ENCODE measurements around the gene GPR78.
A peak's percentile ranks its signal among the peaks of the same experiment; 100 is the strongest.

GPR78 gene

DNA sequence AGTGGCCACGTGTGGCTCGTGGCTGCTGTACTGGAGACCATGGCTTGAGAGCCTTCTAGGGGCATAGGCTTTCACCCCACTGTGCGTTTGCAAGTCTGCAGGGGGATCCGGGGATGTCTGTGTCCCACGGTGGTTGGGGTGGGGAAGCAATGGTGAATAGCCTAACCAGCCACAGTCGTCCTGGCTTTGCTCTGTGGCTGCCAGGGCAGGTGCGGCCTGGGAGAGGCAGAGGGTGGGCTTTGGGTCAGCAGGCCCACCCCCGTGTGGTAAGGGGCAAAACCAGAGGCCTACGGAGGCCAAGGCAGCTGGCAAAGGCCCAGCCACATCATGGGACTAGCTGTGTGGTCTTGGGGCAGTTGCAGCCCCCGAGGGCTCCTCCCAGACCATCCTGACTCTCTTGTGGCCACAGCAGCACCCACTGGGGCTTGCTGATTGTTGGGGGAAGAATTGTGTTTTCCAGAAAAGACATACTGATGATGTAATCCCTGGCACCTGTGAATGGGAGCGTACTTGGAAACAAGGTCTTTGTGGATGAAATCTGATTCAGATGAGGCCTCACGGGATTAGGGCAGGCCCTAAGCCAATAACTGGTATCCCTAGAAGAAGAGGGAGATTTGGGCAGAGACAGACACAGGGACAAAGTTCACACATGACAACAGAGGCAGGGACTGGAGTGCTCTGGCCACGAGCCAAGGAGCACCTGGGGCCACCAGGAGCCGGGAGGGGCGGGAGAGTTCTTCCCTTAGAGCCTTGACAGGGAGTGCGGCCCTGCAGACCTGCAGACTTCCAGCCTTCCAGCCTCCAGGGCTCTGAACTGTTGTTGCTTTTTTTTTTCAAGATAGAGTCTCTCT, 15.3 kb downstream of the GPR78 start:
- Mint-ChIP-seq H3K27me3 (peaks cover 46% of the 10 kb centered on the region), H3K27ac (peak overlapping the region in 1 of 2 donors; percentile 48), H3K4me3 (no peak overlapping the region), H3K9me3 (no peaks in the 10 kb centered on the region), H3K4me1 (no peaks in the 10 kb centered on the region)
- ATAC-seq = no peak
- no peak for DNase-seq

DNA sequence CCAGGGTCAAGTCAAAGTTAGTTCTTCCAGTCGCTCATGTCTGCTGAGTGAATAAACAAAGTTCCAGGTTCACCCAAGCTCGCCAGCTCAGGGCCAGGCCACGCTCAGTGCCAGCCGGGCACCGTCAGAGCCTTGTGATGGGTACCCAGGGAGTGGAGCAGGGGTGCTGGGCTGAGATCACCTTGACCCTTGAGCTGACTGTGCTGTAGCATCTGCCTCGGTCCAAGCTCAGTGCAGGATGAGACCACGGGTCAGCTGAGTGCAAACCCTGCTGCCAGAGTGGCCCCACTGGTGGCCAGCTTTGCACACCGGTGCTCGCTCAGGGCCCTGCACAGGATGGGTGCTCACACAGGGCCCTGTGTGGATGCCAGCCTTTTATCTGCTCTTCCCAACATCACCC, 16.7 kb downstream of the GPR78 start:
- H3K4me1 Mint-ChIP-seq = no peaks in the 10 kb centered on the region
- peaks cover 32% of the 10 kb centered on the region for H3K27me3 Mint-ChIP-seq
- H3K27ac Mint-ChIP-seq = no peak overlapping the region
- ATAC-seq = no peak
- no peak for DNase-seq
- H3K9me3 Mint-ChIP-seq = no peaks in the 10 kb centered on the region
- H3K4me3 Mint-ChIP-seq = no peak overlapping the region

DNA sequence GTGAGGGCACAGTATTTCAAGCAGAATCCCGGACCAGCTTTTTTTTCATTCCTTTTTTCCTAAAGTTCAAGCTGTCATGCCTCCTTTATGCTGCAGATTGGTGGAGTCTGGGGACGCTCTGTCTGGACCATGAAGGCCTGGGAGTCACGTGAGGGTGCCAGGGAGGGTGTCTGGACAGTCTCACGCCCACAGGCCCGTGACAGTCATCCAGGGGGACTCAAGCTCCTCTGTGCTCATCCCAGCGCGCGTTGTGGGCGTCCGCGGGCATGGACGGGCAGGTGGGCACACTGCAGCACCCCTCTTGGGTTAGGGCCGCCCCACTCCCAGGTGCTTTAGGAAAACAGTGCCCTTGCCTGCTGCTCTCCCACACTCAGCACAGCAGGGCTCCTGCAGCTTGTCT, 17.1 kb downstream of the GPR78 start:
- no peak overlapping the region for H3K4me3 Mint-ChIP-seq
- H3K4me1 Mint-ChIP-seq = no peaks in the 10 kb centered on the region
- DNase-seq (no peak), ATAC-seq (no peak)
- H3K9me3 Mint-ChIP-seq = no peaks in the 10 kb centered on the region
- H3K27me3 Mint-ChIP-seq = peaks cover 31% of the 10 kb centered on the region
- no peak overlapping the region for H3K27ac Mint-ChIP-seq

DNA sequence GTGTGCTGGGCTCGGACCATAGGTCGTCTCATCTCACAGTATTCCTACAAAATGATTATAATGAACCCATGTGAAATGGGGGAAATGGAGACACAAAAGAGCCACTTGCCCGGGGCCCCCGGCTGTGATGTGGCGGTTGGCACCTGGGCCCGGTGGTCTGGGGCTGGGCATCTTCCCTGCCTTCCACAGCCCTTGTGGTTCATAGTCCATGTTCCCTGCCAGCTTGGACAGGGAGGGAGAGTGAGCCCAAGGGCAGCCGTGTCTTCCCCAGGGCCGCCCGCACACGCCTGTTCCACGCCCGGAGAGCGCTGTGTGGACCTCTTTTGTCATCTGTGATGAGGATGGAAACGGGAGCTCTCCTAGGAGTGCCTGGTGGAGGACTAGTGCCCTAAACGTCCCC, 17.6 kb downstream of the GPR78 start:
- ATAC-seq (no peak), DNase-seq (no peak)
- Mint-ChIP-seq H3K4me1 (no peaks in the 10 kb centered on the region), H3K27me3 (peaks cover 33% of the 10 kb centered on the region), H3K9me3 (no peaks in the 10 kb centered on the region), H3K27ac (no peak overlapping the region), H3K4me3 (no peak overlapping the region)

DNA sequence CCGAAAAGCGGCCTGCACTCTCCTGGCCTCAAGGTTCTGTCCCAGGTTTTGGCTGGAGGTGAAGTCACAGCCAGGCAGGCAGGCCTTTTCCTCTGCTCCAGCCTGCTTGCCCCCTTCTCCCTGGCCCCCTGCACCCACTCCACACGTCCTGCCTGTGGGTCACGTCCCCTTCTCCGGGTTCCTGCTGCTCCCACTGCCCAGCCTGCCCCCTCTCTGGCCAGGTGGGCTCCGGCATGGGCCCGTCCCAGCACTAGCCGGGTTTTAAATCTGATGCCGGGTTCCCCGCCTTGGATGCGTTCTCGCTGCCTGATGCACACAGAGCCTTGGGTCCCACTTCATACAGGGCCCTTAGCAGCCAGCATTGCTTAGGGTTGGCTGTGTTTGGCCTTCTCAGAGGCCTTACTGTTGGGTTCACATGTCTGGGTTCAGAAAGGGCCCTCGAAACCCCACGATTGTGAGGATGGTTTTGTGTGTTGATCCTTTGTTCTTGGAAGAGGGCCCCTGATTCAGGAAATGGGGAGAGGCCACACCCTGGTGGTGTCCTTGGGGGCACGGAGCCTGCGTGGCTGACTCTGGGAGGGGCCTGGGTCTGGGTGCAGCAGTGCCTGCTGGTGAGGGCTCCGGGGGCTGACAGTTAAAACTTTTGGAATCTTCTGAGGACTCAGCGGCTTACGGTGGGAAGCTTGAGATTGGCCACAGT, 18.3 kb downstream of the GPR78 start:
- DNase-seq (no peak), ATAC-seq (no peak)
- no peak overlapping the region for H3K4me3 Mint-ChIP-seq
- no peaks in the 10 kb centered on the region for H3K9me3 Mint-ChIP-seq
- peaks cover 26% of the 10 kb centered on the region for H3K27me3 Mint-ChIP-seq
- no peaks in the 10 kb centered on the region for H3K4me1 Mint-ChIP-seq
- H3K27ac Mint-ChIP-seq = no peak overlapping the region

DNA sequence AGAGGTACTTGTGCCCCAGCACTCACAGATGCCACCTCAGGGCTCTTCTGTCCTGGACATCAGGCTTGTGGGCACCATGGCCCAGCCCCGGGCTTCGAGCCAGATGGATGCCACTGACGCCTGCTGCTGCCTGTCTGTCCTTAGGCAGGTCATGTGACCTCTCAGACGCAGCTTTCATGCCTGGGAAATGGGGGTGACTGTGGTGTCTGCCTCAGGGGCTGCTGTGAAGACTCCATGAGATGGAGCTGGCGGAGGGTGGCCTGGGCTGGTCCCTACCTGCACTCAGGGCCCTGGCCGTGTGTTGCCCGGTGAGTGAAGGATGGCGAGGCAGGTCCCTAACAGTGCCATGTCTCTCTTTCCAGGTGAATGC, 18.9 kb downstream of the GPR78 start:
- H3K4me1 Mint-ChIP-seq = no peaks in the 10 kb centered on the region

DNA sequence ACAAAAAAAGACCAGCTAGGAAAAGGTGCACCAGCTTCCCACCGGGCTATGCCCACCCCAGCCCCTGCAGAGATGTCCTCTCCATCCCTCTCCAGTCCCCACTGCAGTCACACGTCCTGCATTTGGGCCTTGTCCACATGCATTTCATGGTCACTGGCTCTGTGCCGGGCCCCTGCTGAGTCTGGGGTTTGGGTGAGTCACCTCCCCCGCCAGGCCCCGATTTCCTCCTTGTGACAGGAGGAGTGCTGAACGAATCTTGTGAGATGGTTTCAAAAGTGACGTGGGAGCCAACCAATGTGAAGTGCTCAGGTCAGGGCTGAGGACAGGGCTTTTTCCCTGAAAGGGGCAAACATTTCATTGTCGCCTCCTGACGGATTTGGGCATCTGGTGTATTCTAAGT, 19.5 kb downstream of the GPR78 start:
- ATAC-seq (no peak), DNase-seq (no peak)
- Mint-ChIP-seq H3K9me3 (no peaks in the 10 kb centered on the region), H3K4me1 (no peaks in the 10 kb centered on the region), H3K27ac (no peak overlapping the region), H3K4me3 (no peak overlapping the region), H3K27me3 (peaks cover 15% of the 10 kb centered on the region)

More for the DNA sequence above, 18.9 kb downstream of the GPR78 start:
- Mint-ChIP-seq H3K9me3 (no peaks in the 10 kb centered on the region), H3K27ac (no peak overlapping the region), H3K4me3 (no peak overlapping the region), H3K27me3 (peaks cover 21% of the 10 kb centered on the region)
- DNase-seq (no peak), ATAC-seq (no peak)

DNA sequence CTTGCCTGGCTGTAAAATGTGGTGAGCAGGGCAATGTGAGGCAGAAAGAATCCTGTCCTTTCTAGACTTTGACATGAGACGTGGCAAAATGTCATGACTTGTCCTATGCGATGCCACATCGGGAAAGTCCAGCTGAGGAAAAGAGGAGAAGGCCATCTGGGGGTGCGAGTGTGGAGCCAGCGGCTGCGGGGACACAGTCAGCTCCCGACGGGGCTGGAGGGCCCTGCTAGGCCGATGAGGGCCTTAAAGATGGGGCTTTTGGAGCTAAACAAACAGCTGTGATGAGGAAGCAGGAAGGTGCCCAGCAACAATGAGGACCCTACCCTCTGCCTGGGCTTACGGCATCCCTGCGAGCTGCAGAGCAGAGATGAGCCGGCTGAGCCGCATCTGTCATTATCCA, 20.1 kb downstream of the GPR78 start:
- Mint-ChIP-seq H3K27ac (no peak overlapping the region), H3K9me3 (no peaks in the 10 kb centered on the region), H3K27me3 (peaks cover 14% of the 10 kb centered on the region), H3K4me3 (no peak overlapping the region), H3K4me1 (no peaks in the 10 kb centered on the region)
- ATAC-seq (no peak), DNase-seq (no peak)

DNA sequence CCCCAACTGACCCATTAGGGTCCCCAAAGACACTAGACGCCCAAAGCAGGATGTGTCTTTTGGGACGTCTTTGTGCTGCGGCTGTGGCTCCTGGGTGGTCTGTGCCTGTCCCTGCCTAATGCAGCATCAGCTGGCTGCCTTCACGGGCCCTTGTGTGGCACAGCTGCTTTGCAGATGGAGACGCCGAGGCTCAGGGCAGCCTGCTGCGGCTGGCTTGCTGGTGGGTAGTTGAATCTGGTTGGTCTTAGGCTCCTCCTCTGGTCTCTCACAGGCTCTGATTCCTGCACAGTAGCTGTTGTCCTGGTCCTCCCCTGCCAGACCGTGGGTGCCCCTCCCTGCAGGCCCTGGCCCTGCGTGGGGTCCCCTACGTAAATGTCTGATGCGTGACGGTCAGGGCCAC, 20.5 kb downstream of the GPR78 start:
- Mint-ChIP-seq H3K4me1 (no peaks in the 10 kb centered on the region), H3K4me3 (no peak overlapping the region), H3K9me3 (no peaks in the 10 kb centered on the region), H3K27ac (no peak overlapping the region), H3K27me3 (peaks cover 14% of the 10 kb centered on the region)
- ATAC-seq = no peak
- no peak for DNase-seq

DNA sequence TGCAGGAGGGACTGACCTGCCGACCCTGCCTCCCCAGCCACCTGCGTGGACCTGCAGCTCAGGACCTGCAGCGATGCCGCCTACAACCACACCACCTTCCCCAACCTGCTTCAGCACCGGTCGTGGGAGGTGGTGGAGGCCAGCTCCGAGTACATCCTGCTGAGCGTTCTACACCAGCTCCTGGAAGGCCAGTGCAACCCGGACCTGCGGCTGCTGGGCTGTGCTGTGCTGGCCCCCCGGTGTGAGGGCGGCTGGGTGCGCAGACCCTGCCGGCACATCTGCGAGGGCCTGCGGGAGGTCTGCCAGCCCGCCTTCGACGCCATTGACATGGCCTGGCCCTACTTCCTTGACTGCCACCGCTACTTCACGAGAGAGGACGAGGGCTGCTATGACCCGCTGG, 20.9 kb downstream of the GPR78 start:
- ATAC-seq (no peak), DNase-seq (no peak)
- no peak overlapping the region for H3K27ac Mint-ChIP-seq
- no peak overlapping the region for H3K4me3 Mint-ChIP-seq
- peaks cover 14% of the 10 kb centered on the region for H3K27me3 Mint-ChIP-seq
- no peaks in the 10 kb centered on the region for H3K9me3 Mint-ChIP-seq
- H3K4me1 Mint-ChIP-seq = no peaks in the 10 kb centered on the region

DNA sequence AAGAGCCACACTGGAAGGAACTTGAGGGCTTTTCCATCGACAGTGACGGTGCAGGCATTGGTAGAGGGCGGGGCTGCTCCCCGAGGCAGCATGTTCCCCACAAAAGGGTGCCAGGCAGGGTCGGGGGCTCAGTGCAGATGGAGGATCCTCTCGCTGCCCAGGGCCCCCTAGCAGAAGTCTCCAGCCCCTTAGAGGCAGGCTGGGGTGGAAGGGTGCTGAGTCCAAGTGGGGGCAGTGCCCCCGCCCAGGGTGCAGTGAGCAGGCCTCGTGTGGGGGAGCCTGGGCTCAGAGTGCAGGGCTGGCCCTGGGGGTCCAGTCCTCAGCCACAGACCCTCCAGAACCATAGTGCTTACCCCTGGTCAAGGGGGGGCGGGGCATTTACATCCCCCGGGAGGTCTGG, 21.4 kb downstream of the GPR78 start:
- Mint-ChIP-seq H3K27me3 (peaks cover 14% of the 10 kb centered on the region), H3K9me3 (no peaks in the 10 kb centered on the region), H3K27ac (no peak overlapping the region), H3K4me3 (no peak overlapping the region), H3K4me1 (no peaks in the 10 kb centered on the region)
- ATAC-seq (peak; percentile 29), DNase-seq (no peak)

DNA sequence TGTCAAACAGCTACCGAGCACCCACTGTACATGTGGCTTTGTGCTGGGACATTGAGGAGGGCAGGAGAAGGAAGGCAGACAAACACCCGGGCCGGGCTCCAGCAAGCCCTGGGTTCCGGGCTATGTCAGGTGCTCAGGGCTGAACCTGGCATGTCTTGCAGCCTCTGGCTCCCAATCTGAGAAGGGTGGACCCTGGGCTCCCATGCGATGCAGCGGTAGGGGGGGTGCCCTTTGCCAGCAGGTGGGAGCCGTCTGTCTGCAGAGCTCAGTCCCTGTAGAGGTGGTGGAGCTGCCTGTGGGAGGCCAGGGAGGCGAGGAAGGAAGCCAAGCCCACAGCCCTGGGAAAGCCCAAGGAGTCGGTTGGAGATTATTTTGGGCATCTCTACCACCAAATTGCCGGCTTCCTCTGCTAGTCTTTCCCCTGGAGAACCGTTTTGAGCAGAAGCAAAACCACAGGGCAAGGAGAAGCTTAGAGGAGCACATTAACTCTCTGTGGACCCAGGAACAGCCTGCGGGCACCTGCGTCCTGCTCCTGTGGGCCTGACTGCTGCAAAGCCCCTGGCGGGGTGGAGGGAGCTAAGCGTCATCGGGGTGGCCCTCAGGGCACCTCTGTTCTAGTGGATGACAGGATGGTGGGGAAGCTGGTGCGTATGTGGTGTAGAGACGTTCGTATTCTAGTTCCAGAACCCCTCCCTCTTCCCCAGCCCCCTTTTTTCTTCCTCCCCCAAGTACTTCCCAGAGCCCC, 22.7 kb downstream of the GPR78 start:
- Mint-ChIP-seq H3K4me1 (no peaks in the 10 kb centered on the region), H3K27ac (no peak overlapping the region), H3K27me3 (peaks cover 7% of the 10 kb centered on the region), H3K4me3 (no peak overlapping the region), H3K9me3 (no peaks in the 10 kb centered on the region)
- ATAC-seq (no peak), DNase-seq (no peak)

DNA sequence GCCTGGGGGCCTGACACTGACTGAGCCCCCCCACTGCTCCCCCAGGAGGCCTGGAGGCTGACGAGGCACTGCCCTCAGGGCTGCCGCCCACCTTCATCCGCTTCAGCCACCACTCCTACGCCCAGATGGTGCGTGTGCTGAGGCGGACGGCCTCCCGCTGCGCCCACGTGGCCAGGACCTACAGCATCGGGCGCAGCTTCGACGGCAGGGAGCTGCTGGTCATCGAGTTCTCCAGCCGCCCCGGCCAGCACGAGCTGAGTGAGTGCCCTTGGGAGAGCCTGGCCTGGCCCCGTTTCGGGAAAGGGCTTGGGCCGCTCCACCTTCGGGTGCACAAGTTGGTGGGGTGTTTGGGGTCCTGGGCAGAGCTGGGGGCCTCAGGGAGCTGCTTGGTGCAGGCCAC, 23.7 kb downstream of the GPR78 start:
- Mint-ChIP-seq H3K4me3 (no peak overlapping the region), H3K27me3 (peaks cover 7% of the 10 kb centered on the region), H3K9me3 (no peaks in the 10 kb centered on the region), H3K27ac (no peak overlapping the region), H3K4me1 (no peaks in the 10 kb centered on the region)
- ATAC-seq (no peak), DNase-seq (no peak)

DNA sequence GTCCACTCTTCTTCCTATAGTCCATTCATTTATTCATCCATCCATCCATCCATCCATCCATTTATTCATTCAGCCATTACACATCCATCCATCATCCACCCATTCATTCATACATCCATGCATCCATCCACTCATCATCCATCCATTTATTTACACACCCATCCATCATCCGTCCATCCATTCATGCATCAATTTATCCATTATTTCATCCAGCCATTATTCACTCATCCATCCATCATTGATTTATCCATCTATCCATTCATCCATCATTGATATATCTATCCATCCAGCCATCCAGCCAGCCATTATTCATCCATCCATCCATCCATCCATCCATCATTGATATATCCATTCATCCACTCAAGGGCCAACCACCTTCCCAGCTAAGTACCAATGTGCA, 25.1 kb downstream of the GPR78 start:
- Mint-ChIP-seq H3K27me3 (peaks cover 7% of the 10 kb centered on the region), H3K4me3 (no peak overlapping the region), H3K9me3 (no peaks in the 10 kb centered on the region), H3K4me1 (no peaks in the 10 kb centered on the region), H3K27ac (no peak overlapping the region)
- DNase-seq (no peak), ATAC-seq (no peak)

DNA sequence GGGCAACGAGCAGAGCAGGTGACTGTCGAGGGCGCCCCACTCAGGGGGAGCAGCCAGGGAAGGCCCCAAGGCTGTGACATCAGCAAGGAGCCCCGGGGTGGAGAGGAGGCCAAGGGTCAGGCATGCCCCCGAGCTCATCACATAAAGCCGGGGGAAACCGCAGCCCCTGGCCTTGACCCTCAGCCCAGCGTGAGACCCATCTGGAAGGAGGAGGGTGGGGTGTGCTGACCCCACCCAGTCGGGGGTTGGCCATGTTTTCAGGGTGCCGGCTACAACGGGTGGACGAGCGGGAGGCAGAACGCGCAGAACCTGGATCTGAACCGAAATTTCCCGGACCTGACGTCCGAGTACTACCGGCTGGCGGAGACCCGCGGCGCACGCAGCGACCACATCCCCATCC, 26.3 kb downstream of the GPR78 start:
- H3K4me1 Mint-ChIP-seq = no peaks in the 10 kb centered on the region
- H3K27ac Mint-ChIP-seq = no peak overlapping the region
- ATAC-seq = no peak

DNA sequence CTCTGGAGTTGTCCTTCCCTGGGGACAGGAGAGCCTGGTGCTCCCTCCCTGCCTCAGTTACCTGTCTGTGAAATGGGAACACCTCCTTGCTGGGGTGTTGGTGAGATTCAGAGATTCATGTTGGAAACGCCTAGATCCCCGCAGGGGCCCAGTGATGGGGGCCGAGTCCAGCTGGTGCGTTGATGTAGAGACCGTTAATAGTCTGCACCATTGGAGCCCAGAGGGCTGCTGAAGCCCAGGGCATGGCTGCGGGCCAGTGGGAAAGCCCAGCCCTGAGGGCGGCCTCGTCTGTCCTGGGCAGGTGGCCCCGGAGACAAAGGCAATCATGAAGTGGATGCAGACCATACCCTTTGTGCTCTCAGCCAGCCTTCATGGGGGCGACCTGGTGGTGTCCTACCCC, 26.8 kb downstream of the GPR78 start:
- Mint-ChIP-seq H3K4me3 (no peak overlapping the region), H3K9me3 (no peaks in the 10 kb centered on the region), H3K27me3 (peaks cover 7% of the 10 kb centered on the region), H3K27ac (no peak overlapping the region), H3K4me1 (no peaks in the 10 kb centered on the region)
- ATAC-seq (no peak), DNase-seq (no peak)

More for the DNA sequence above, 26.3 kb downstream of the GPR78 start:
- DNase-seq = no peak
- no peaks in the 10 kb centered on the region for H3K9me3 Mint-ChIP-seq
- peaks cover 7% of the 10 kb centered on the region for H3K27me3 Mint-ChIP-seq
- H3K4me3 Mint-ChIP-seq = no peak overlapping the region

Measured in stimulated activated naive CD8-positive, alpha-beta T cell treated with anti-CD3 and anti-CD28 coated beads, Interleukin-15, amount 100 ng/mL, for 72 hours (primary cell).